K562 treated with DMSO at 1 percent for 48 hours (cell line): Measurements from ENCODE around the gene PYCR2. TPM values are rescaled to one million over a fixed set of nuclear protein-coding genes. Genes with fewer than 3 reads are reported as not detected.

Experiments used
- total RNA-seq: library from RNA; unstranded; fragments of 300-600 nt; gene quantifications from 2 replicates; pipeline ENCODE4 v1.2.3, GENCODE V29; 2022; ENCODE audit warnings: low replicate concordance; ENCODE audit errors: extremely low read depth

PYCR2 gene
- 279 TPM in 1 of 2 replicates, not detected in the other for total RNA-seq

GRCh38 chr1:225923692-225924555 lies at the start of gene PYCR2:
Gene PYCR2, minus strand, starts transcription at chr1:225924250. Its CDS starts 140 bp downstream, at chr1:225924110.

GRCh38 chr1:225941187-225941941 lies 17.3 kb upstream of the PYCR2 start, which contains the start of gene LEFTY2:
Gene LEFTY2, minus strand, starts transcription at chr1:225941220. Its CDS starts 80 bp downstream, at chr1:225941140.

GRCh38 chr1:225888898-225889601 lies 35.0 kb downstream of the PYCR2 start, which contains the start of gene LEFTY1:
Gene LEFTY1, minus strand, starts transcription at chr1:225889146. Its CDS starts 80 bp downstream, at chr1:225889066.

GRCh38 chr1:225881959-225882693 lies 41.9 kb downstream of the PYCR2 start, which contains the start of gene TMEM63A:
Gene TMEM63A, minus strand, starts transcription at chr1:225882380. Its CDS starts 4,800 bp downstream, at chr1:225877580.

Other genes starting within 250 kb of the PYCR2 start
- gene SRP9, start 146.4 kb downstream of the PYCR2 start, total RNA-seq: not detected in 2 replicates
- gene EPHX1, start 114.1 kb downstream of the PYCR2 start, total RNA-seq: not detected in 2 replicates
- gene TMEM63A, start 41.9 kb downstream of the PYCR2 start, total RNA-seq: not detected in 2 replicates
- gene LEFTY1, start 35.1 kb downstream of the PYCR2 start, total RNA-seq: not detected in 2 replicates
- gene LEFTY2, start 17.0 kb upstream of the PYCR2 start, total RNA-seq: not detected in 2 replicates
- gene SDE2, start 75.1 kb upstream of the PYCR2 start, total RNA-seq: not detected in 2 replicates
- gene H3-3A, start 138.5 kb upstream of the PYCR2 start, total RNA-seq: 508 TPM in 1 of 2 replicates, not detected in the other